BE2C (cell line): ENCODE results near the gene KCNK4.

Experiments
- DNase-seq: peaks from one replicate; pipeline ENCODE4 v3.0.0-alpha.2; 2020
- H3K27me3 ChIP-seq: fragments of 250-450 bp; sonication (Bioruptor Pico); 2 replicates; pipeline ENCODE4 v1.5.1; 2020; ENCODE audit warnings: mild to moderate bottlenecking
- H3K36me3 ChIP-seq: fragments of 250-450 bp; sonication (Bioruptor Pico); 2 replicates; pipeline ENCODE4 v1.5.1; 2020; ENCODE audit warnings: mild to moderate bottlenecking
- H3K4me1 ChIP-seq: fragments of 250-450 bp; sonication (Bioruptor Pico); 2 replicates; pipeline ENCODE4 v1.5.1; 2020
- H3K4me3 ChIP-seq: 2 replicates; pipeline ENCODE4 v1.5.1; 2011; ENCODE audit warnings: low read depth, low read length
- H3K9me3 ChIP-seq: fragments of 250-450 bp; sonication (Bioruptor Pico); 2 replicates; pipeline ENCODE4 v1.5.1; 2020
- CTCF ChIP-seq: IDR thresholded peaks from 2 replicates; pipeline ENCODE4 v1.5.1; 2012; ENCODE audit warnings: mild to moderate bottlenecking, low read depth, low read length

Gene KCNK4

GRCh38 chr11:64249038-64249437 lies 42.1 kb upstream of the KCNK4 start:
- no peak for TF ChIP-seq CTCF
- Histone ChIP-seq H3K9me3 (no peaks in the 10 kb centered on the region), H3K4me1 (no peaks in the 10 kb centered on the region; the same call in 1 of the 2 replicates), H3K4me3 (no peak overlapping the region), H3K27me3 (no peaks in the 10 kb centered on the region), H3K36me3 (no peaks in the 10 kb centered on the region)
- DNase-seq, result no peak

GRCh38 chr11:64249563-64250414 lies 41.3 kb upstream of the KCNK4 start:
- Histone ChIP-seq H3K4me3 (no peak overlapping the region), H3K4me1 (no peaks in the 10 kb centered on the region; the same call in 1 of the 2 replicates), H3K36me3 (no peaks in the 10 kb centered on the region), H3K9me3 (no peaks in the 10 kb centered on the region), H3K27me3 (no peaks in the 10 kb centered on the region)
- DNase-seq, result no peak
- TF ChIP-seq CTCF, result no peak

GRCh38 chr11:64250415-64251015 lies 40.6 kb upstream of the KCNK4 start:
- Histone ChIP-seq H3K9me3 (no peaks in the 10 kb centered on the region), H3K4me1 (no peaks in the 10 kb centered on the region; the same call in 1 of the 2 replicates), H3K36me3 (no peaks in the 10 kb centered on the region), H3K27me3 (no peaks in the 10 kb centered on the region), H3K4me3 (peak overlapping the region; percentile 49)
- DNase-seq, result no peak
- no peak for TF ChIP-seq CTCF

- peak; percentile 55 for DNase-seq
- Histone ChIP-seq H3K27me3 (no peaks in the 10 kb centered on the region), H3K36me3 (no peaks in the 10 kb centered on the region), H3K4me1 (no peaks in the 10 kb centered on the region; the same call in 1 of the 2 replicates), H3K4me3 (peak within 1 kb of the TSS; percentile 70), H3K9me3 (no peaks in the 10 kb centered on the region)
- peak; percentile 32; the same call in 1 of the 2 replicates for TF ChIP-seq CTCF
Observed at GRCh38 chr11:64251016-64251752, 39.9 kb upstream of the KCNK4 start, which contains the start of gene PLCB3. Gene PLCB3, plus strand, starts transcription at chr11:64251530. Its CDS starts 120 bp downstream, at chr11:64251650.

- no peak for TF ChIP-seq CTCF
- H3K4me1 ChIP-seq, result no peaks in the 10 kb centered on the region; the same call in 1 of the 2 replicates
- H3K9me3 ChIP-seq, result no peaks in the 10 kb centered on the region
- peak overlapping the region; percentile 70 for H3K4me3 ChIP-seq
- no peaks in the 10 kb centered on the region for H3K27me3 ChIP-seq
- no peaks in the 10 kb centered on the region for H3K36me3 ChIP-seq
- DNase-seq, result no peak
Observed at GRCh38 chr11:64251753-64252002, 39.4 kb upstream of the KCNK4 start.
